OCI-LY7 (cell line): Measurements from ENCODE around the gene ADAMTS7.
"Not testable (repeated sequence)": the region's sequence is repeated elsewhere in the genome, so short reads cannot be mapped to it uniquely, and the experiment has no call there.

Experiments
- EZH2phosphoT487 ChIP-seq: fragments of 200-600 bp; sonication (generic); IDR thresholded peaks from 2 replicates; pipeline ENCODE4 v1.6.1; 2018; ENCODE audit warnings: low read depth, borderline replicate concordance, mild to moderate bottlenecking, mixed run types, antibody characterized with exemption, low read length, moderate library complexity, mixed read lengths
- TF ChIP-seq, protein P1 (sequence below): fragments of 200-600 bp; sonication (generic); conservative IDR thresholded peaks from 2 replicates; pipeline ENCODE4 v1.5.1; 2014; ENCODE audit warnings: mild to moderate bottlenecking, antibody characterized with exemption, low read length, moderate library complexity, mixed read lengths

- TF ChIP-seq, protein P1, sequence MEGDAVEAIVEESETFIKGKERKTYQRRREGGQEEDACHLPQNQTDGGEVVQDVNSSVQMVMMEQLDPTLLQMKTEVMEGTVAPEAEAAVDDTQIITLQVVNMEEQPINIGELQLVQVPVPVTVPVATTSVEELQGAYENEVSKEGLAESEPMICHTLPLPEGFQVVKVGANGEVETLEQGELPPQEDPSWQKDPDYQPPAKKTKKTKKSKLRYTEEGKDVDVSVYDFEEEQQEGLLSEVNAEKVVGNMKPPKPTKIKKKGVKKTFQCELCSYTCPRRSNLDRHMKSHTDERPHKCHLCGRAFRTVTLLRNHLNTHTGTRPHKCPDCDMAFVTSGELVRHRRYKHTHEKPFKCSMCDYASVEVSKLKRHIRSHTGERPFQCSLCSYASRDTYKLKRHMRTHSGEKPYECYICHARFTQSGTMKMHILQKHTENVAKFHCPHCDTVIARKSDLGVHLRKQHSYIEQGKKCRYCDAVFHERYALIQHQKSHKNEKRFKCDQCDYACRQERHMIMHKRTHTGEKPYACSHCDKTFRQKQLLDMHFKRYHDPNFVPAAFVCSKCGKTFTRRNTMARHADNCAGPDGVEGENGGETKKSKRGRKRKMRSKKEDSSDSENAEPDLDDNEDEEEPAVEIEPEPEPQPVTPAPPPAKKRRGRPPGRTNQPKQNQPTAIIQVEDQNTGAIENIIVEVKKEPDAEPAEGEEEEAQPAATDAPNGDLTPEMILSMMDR: not testable (repeated sequence)
- not testable (repeated sequence) for TF ChIP-seq EZH2phosphoT487
Measured at GRCh38 chr15:78761475-78761874, 49.8 kb downstream of the ADAMTS7 start.
